ENCODE data around the gene DAB2IP. TPM values are rescaled to one million over a fixed set of nuclear protein-coding genes. Genes with fewer than 3 reads are reported as not detected.

Gene DAB2IP
- polyA plus RNA-seq, 1 experiment: 20.4 TPM

GRCh38 chr9:121689461-121690157 lies 38.2 kb downstream of the DAB2IP start:
- POLR2A ChIA-PET: no interaction called here
- no peak for DNase-seq (ENCODE audit: low read depth, low spot score)
- CTCF ChIA-PET: interaction anchor here (0.6 to 1.8 kb wide), 4 partner anchors 9 to 304 kb away, joined by 3 to 9 read pairs (median 4); no protein-coding TSS in a partner anchor

DNA sequence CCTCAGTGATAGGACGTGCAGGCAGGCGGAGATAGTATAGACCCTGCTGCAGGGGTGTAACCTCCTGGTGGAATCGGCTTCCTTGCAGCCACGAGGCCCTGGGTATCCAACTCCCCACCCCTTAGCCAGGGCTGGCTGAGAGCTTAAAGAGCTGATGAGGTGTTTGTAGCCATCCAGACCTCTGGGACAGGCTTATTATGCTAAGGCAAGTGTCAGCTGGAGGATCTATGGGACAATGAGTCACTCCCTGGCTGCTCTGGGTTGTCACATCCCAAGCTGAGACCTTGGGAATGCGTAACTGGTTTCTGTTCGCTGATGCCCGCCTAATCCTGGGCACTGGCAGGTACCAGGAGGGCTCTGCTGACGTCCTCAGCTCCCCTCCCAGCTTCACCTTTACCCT lies 38.9 kb downstream of the DAB2IP start:
- H3K4me3 ChIP-seq (ENCODE audit: low read depth, low read length): no peak overlapping the region
- no peak for DNase-seq (ENCODE audit: low read depth, low spot score)
- no peaks in the 10 kb centered on the region for H3K27me3 ChIP-seq (ENCODE audit: control insufficient read depth, insufficient read depth, low read length)
- POLR2A ChIA-PET: no interaction called here
- H3K9me3 ChIP-seq (ENCODE audit: control insufficient read depth, insufficient read depth, low read length): no peaks in the 10 kb centered on the region
- CTCF ChIA-PET: interaction anchor here (0.9 to 1.8 kb wide), 2 partner anchors 144 to 303 kb away, joined by 3 to 9 read pairs; no protein-coding TSS in a partner anchor
- TF ChIP-seq, protein P1, sequence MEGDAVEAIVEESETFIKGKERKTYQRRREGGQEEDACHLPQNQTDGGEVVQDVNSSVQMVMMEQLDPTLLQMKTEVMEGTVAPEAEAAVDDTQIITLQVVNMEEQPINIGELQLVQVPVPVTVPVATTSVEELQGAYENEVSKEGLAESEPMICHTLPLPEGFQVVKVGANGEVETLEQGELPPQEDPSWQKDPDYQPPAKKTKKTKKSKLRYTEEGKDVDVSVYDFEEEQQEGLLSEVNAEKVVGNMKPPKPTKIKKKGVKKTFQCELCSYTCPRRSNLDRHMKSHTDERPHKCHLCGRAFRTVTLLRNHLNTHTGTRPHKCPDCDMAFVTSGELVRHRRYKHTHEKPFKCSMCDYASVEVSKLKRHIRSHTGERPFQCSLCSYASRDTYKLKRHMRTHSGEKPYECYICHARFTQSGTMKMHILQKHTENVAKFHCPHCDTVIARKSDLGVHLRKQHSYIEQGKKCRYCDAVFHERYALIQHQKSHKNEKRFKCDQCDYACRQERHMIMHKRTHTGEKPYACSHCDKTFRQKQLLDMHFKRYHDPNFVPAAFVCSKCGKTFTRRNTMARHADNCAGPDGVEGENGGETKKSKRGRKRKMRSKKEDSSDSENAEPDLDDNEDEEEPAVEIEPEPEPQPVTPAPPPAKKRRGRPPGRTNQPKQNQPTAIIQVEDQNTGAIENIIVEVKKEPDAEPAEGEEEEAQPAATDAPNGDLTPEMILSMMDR (IDR thresholded peaks at IDR 0.05; ENCODE audit: low read depth, low read length): no peak
- H3K27ac ChIP-seq (ENCODE audit: low read depth, low read length): no peak overlapping the region

More at GRCh38 chr9:121689461-121690157, 38.2 kb downstream of the DAB2IP start:
- no peaks in the 10 kb centered on the region for H3K9me3 ChIP-seq (ENCODE audit: control insufficient read depth, insufficient read depth, low read length)
- no peak overlapping the region for H3K4me3 ChIP-seq (ENCODE audit: low read depth, low read length)
- no peak overlapping the region for H3K27ac ChIP-seq (ENCODE audit: low read depth, low read length)
- TF ChIP-seq, protein P1 (IDR thresholded peaks at IDR 0.05; ENCODE audit: low read depth, low read length): no peak
- no peaks in the 10 kb centered on the region for H3K27me3 ChIP-seq (ENCODE audit: control insufficient read depth, insufficient read depth, low read length)

GRCh38 chr9:121690766-121691165 lies 39.3 kb downstream of the DAB2IP start:
- ChIA-PET POLR2A (no interaction called here), CTCF (interaction anchor here (1.8 kb wide), 1 partner anchor 145 kb away, joined by 9 read pairs; no protein-coding TSS in a partner anchor)
- H3K9me3 ChIP-seq (ENCODE audit: control insufficient read depth, insufficient read depth, low read length): no peaks in the 10 kb centered on the region
- no peaks in the 10 kb centered on the region for H3K27me3 ChIP-seq (ENCODE audit: control insufficient read depth, insufficient read depth, low read length)
- H3K27ac ChIP-seq (ENCODE audit: low read depth, low read length): no peak overlapping the region
- no peak overlapping the region for H3K4me3 ChIP-seq (ENCODE audit: low read depth, low read length)
- TF ChIP-seq, protein P1 (IDR thresholded peaks at IDR 0.05; ENCODE audit: low read depth, low read length): no peak
- no peak for DNase-seq (ENCODE audit: low read depth, low spot score)

DNA sequence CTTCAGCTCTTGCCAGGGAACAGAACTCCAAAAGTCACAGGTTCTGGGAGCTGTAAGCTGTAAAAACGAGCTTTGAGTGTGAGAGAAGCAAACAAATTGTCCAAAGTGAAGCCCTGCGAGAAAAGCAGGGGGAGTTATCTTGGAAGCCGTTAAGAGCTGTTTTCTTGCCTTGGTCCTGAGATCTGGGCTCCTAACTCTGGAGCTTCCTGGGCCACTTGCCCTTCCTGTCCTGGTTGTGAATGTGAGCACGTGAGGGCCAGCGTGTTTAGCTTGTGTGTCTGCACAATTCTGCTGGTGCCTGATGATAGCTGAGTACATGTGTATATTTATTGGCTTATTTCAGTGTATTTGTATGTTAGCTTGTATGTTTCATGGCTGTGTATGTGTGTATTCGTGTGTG lies 40.5 kb downstream of the DAB2IP start:
- TF ChIP-seq, protein P1 (IDR thresholded peaks at IDR 0.05; ENCODE audit: low read depth, low read length): no peak
- no peaks in the 10 kb centered on the region for H3K27me3 ChIP-seq (ENCODE audit: control insufficient read depth, insufficient read depth, low read length)
- DNase-seq (ENCODE audit: low read depth, low spot score): no peak
- ChIA-PET CTCF (interaction anchor here (0.7 to 1.1 kb wide), 4 partner anchors 72 to 299 kb away, joined by 3 to 5 read pairs (median 3); no protein-coding TSS in a partner anchor), POLR2A (no interaction called here)
- H3K27ac ChIP-seq (ENCODE audit: low read depth, low read length): no peak overlapping the region
- H3K4me3 ChIP-seq (ENCODE audit: low read depth, low read length): no peak overlapping the region
- H3K9me3 ChIP-seq (ENCODE audit: control insufficient read depth, insufficient read depth, low read length): no peaks in the 10 kb centered on the region
